ENCODE data around the gene PDE9A. TPM values are rescaled to one million over a fixed set of nuclear protein-coding genes. Genes with fewer than 3 reads are reported as not detected.

The PDE9A gene
- total RNA-seq, 3 donors from 2014 or later, result 0.90 to 4.7 (median 2.5) TPM

DNA sequence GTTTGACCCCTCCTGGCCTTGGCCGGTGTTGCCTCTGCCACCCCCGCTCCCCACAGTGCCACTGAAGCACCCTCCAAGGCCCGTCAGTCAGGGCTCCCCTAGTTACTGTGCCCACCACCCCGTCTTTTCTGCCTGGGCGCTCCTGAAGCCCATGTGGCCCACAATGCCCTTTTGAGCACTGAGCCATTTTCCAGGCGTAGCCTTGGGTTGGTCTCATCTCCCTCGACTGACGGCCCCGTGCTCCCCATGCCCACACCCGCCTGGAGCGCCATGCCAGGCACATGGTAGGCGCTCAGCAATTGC, 118.0 kb downstream of the PDE9A start:
- Mint-ChIP-seq H3K27me3 (ENCODE audit: low read depth) (no peaks in the 10 kb centered on the region), H3K4me1 (ENCODE audit: low read depth) (no peaks in the 10 kb centered on the region), H3K4me3 (no peak overlapping the region), H3K36me3 (ENCODE audit: insufficient read depth) (peaks cover 14% of the 10 kb centered on the region), H3K9me3 (no peaks in the 10 kb centered on the region)
- DNase-seq (no peak), ATAC-seq (no peak)

DNA sequence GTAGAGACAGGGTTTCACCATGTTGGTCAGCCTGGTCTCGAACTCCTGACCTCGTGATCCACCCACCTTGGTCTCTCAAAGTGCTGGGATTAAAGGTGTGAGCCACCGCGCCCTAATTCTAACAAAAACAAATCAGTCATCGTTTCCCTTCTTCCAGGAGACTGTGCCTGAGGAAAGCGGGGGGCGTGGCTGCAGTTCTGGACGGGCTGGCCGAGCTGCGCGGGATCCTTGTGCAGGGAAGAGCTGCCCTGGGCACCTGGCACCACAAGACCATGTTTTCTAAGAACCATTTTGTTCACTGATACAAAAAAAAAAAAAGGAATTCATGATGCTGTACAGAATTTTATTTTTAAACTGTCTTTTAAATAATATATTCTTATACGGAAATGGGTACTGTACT, 121.7 kb downstream of the PDE9A start:
- Mint-ChIP-seq H3K4me1 (ENCODE audit: low read depth) (no peaks in the 10 kb centered on the region), H3K36me3 (ENCODE audit: insufficient read depth) (peaks cover 7% of the 10 kb centered on the region), H3K4me3 (no peak overlapping the region), H3K27me3 (ENCODE audit: low read depth) (no peaks in the 10 kb centered on the region), H3K9me3 (no peaks in the 10 kb centered on the region)
- no peak for DNase-seq
- ATAC-seq, result no peak

DNA sequence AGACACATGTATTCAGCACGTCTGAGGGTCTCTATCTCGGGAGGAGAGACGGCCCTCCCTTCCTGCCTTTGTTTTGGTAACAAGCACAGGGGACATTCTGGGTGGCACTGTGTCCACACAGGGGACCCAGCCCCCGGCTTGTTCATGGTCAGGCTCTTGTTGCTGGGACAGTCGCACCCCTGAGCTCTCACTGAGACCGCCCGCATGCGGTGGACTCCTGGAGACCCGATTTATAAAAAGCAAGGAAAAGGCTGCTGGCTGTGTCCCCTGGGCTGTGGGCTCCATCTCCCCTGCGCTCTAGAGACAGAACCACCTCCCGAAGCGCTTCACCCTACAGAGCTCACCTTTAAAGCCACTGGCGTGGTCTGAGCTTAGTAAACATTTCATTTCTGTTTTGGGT, 122.5 kb downstream of the PDE9A start:
- Mint-ChIP-seq H3K9me3 (no peaks in the 10 kb centered on the region), H3K36me3 (ENCODE audit: insufficient read depth) (peaks cover 7% of the 10 kb centered on the region), H3K4me1 (ENCODE audit: low read depth) (peaks cover 3% of the 10 kb centered on the region), H3K4me3 (no peak overlapping the region), H3K27me3 (ENCODE audit: low read depth) (no peaks in the 10 kb centered on the region)
- ATAC-seq (no peak), DNase-seq (no peak)

DNA sequence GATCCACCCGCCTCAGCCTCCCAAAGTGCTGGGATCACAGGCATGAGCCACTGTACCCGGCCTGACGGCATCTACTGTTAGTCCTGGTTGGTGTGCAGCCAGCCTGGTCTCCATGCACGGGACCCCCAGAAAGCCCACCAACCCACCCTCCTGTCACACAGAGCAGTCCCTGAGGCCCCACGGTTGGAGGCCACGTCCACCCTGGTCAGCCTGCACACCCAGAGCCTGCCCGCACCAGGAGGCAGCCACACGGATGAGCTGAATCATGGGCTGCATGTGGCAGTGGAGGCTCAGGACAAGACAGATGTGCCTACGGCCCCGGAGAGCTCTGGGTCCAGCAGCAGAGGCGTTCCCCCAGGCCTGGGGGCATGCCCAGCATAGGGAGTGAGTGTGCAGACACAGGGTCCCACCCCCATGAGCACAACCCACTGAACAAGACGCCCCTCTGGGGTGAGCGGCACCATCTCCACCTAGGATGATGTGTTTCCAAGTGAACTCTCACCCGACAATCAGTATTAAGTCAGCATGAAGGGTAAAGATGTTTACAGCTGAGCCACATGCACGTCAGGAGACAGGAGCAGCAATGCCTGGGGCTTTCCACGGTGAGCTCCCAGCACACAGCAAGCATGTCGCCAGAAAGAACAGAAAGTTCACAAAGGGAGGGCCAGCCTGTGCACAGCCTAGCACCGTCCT, 123.8 kb downstream of the PDE9A start:
- peaks cover 13% of the 10 kb centered on the region for H3K4me1 Mint-ChIP-seq (ENCODE audit: low read depth)
- no peaks in the 10 kb centered on the region for H3K9me3 Mint-ChIP-seq
- no peak for DNase-seq
- H3K4me3 Mint-ChIP-seq, result no peak overlapping the region
- H3K27me3 Mint-ChIP-seq (ENCODE audit: low read depth), result peaks cover 4% of the 10 kb centered on the region
- ATAC-seq, result no peak
- H3K36me3 Mint-ChIP-seq (ENCODE audit: insufficient read depth), result peaks cover 3% of the 10 kb centered on the region

DNA sequence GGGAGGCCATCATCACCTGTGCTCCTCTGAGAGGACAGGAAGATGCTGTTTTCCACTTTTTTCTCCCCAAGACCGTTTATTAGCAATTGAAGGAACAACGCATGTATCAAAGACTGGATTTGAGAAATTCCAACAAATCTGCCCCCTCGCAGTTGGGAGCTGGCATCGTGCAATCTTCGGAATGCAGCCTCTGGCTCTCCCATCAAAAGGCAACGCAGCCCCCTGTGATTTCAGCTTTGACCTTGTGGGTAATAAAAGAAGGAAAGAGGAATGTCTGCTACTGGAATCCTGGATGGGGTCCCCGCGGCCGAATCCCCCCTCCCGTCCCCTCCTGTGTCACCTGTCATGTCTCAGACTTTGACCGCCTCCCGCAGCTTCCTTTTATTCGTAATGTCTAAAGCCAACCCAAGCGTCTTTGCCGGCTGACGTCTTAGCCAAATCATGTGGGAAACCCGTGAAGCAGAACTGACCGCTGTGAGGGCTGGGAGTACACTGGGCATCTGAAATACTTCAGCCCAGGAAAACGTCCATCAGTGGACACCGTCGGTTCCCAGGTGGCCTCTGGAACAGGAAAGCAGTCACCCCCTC, 124.4 kb downstream of the PDE9A start:
- no peak overlapping the region for H3K4me3 Mint-ChIP-seq
- no peaks in the 10 kb centered on the region for H3K9me3 Mint-ChIP-seq
- H3K36me3 Mint-ChIP-seq (ENCODE audit: insufficient read depth), result peaks cover 3% of the 10 kb centered on the region
- H3K27me3 Mint-ChIP-seq (ENCODE audit: low read depth), result peaks cover 4% of the 10 kb centered on the region
- no peak for DNase-seq
- peaks cover 20% of the 10 kb centered on the region for H3K4me1 Mint-ChIP-seq (ENCODE audit: low read depth)
- no peak for ATAC-seq

DNA sequence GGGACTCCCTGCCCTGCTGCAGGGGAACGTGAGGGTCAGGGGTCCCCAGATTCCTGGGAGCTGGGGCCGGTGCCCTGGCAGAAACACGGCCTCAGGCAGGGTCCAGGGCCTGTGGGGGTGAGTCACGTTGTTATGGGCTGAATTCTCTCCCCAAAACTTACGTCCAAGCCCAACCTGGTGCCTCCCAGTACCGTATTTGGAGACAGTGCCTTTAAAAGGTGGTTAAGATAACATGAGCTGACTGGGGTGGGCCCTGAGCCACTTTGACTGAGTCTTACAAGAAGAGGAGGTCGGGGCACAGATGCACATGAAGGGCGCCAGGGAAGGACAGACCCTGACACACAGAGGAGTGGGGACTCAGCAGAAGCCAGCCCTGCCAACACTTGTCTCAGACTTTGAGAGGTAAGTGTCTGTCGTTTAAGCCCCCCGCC, 126.0 kb downstream of the PDE9A start:
- DNase-seq (no peak), ATAC-seq (no peak)
- H3K4me1 Mint-ChIP-seq (ENCODE audit: low read depth), result peaks cover 35% of the 10 kb centered on the region
- H3K27me3 Mint-ChIP-seq (ENCODE audit: low read depth), result peaks cover 4% of the 10 kb centered on the region
- no peaks in the 10 kb centered on the region for H3K9me3 Mint-ChIP-seq
- no peak overlapping the region for H3K4me3 Mint-ChIP-seq
- H3K36me3 Mint-ChIP-seq (ENCODE audit: insufficient read depth), result no peaks in the 10 kb centered on the region

DNA sequence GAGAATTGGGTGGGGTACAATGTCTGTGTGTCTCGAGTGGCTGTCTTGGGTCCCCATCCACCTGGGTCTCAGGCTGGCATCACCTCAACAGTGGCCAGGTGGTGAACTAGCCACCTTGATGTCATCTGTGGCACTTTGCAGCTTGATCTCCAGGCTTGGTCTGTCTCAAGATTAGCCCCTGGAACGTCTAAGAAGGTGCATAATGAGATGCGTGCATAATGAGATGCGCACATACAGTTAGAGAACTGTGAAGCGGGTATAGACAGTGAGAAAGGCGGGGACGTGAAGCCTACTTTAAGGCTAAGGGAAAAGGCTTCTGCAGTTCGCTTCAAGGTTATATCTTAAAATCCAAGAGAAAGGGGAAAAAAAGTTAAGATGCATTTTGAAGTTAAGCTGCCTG, 127.2 kb downstream of the PDE9A start:
- H3K27me3 Mint-ChIP-seq (ENCODE audit: low read depth), result peaks cover 4% of the 10 kb centered on the region
- no peaks in the 10 kb centered on the region for H3K36me3 Mint-ChIP-seq (ENCODE audit: insufficient read depth)
- no peak for ATAC-seq
- no peak overlapping the region for H3K4me3 Mint-ChIP-seq
- H3K4me1 Mint-ChIP-seq (ENCODE audit: low read depth), result peaks cover 42% of the 10 kb centered on the region
- no peaks in the 10 kb centered on the region for H3K9me3 Mint-ChIP-seq
- no peak for DNase-seq

DNA sequence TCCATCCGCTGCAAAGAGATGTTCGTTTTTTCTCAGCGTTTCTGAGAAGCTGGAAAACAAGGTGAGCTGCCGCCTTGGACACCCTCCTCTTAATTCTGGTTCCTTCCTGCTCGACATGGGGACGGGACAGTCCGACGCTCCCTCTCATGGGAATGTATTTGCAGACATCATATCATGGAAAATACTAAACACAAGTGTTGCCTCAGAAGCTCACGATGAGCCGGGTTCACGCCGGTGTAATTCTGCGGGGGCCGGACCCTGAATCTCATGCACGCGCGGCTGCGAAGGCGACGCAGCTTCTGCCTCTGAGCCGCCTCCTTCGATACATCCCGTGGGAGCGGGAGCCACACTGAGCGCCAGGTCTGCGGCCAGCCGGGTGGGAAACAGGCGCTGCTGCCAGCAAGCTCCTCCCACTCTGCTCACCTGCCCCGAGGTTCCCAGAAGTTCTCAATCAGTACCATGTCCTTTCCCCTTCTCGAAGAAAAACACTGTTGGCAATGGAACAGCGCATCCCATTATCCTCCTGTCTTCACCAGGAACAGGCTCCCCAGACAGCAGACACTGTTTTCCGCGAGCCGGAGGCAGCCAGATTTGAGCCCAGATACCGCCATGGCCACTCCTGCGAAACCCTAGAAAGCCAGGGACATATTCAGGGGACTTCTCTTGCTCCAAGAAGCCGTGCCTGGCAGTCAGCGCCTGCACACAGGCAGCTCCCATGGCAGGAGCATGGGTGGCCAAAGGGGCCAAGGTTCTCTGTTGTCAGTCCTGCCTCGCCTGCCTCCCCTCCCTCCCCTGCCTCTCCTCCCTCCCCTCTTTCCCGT, 127.9 kb downstream of the PDE9A start:
- DNase-seq (no peak), ATAC-seq (no peak)
- Mint-ChIP-seq H3K36me3 (ENCODE audit: insufficient read depth) (no peaks in the 10 kb centered on the region), H3K9me3 (no peaks in the 10 kb centered on the region), H3K27me3 (ENCODE audit: low read depth) (peaks cover 4% of the 10 kb centered on the region), H3K4me1 (ENCODE audit: low read depth) (peaks cover 42% of the 10 kb centered on the region), H3K4me3 (peak overlapping the region; percentile 50)

DNA sequence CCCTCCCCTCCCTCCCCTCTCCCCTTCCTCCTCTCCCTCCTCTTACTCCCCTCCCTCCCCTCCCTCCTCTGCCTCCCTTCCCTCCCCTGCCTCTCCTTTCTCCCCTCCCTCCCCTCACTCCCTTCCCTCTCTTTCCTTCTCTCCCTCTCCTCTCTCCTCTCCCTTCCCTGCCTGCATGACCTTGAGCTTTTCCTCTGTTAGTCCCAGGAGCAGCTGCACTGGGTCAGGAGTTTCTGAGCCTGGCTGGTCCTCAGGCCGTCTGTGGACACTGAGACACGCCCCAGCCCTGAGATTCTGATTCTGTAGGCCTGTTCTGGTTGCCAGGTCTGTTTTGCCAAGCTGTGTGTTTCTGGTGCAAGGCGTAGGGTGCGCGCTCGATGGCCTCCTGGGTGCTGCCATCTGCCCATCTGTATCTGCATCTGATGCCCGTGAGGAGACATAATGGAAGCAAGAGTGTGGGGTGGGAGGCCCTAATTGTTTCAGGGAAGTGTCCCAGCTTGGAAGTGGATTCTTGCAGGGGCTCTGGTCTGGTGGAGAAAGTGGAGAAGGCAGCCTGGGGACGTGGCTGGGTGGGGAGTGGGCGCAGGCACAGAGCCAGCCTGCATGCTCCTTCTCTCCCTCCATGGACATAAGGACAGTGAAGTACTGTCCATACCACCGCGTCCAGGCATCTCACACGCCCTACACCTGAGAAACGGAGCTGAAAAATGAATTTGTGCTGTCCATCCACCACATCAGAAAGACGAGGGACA, 128.7 kb downstream of the PDE9A start:
- Mint-ChIP-seq H3K4me1 (ENCODE audit: low read depth) (peaks cover 42% of the 10 kb centered on the region), H3K4me3 (no peak overlapping the region), H3K9me3 (no peaks in the 10 kb centered on the region), H3K27me3 (ENCODE audit: low read depth) (peaks cover 4% of the 10 kb centered on the region), H3K36me3 (ENCODE audit: insufficient read depth) (no peaks in the 10 kb centered on the region)
- DNase-seq (no peak), ATAC-seq (no peak)

DNA sequence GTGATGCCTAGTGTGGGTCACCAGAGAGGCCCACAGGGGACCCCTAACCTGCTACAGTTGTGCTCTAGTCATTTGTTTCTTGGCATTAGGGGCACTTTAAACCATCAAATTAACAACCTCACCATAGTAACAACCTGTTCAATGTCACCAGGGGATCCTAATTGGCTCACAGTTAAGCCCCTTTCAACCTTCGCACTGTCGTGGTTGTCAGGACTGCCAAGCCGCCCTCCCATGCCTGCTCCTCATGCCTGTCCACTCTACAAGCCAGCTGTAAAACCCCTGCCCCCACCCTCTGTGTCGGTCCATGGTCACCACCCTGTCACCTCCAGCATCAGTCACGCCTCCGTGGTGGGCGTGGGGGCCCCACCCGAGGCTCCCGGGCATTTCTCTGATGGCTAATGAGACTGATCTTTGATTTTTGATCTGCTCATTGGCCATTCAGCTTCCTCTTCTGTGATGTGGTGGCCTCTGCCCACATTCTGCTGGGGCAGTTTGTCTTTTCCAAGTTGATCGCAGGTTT, 129.4 kb downstream of the PDE9A start:
- H3K27me3 Mint-ChIP-seq (ENCODE audit: low read depth), result peaks cover 4% of the 10 kb centered on the region
- peaks cover 42% of the 10 kb centered on the region for H3K4me1 Mint-ChIP-seq (ENCODE audit: low read depth)
- no peak overlapping the region for H3K4me3 Mint-ChIP-seq
- DNase-seq, result no peak
- ATAC-seq, result no peak
- no peaks in the 10 kb centered on the region for H3K36me3 Mint-ChIP-seq (ENCODE audit: insufficient read depth)
- no peaks in the 10 kb centered on the region for H3K9me3 Mint-ChIP-seq

DNA sequence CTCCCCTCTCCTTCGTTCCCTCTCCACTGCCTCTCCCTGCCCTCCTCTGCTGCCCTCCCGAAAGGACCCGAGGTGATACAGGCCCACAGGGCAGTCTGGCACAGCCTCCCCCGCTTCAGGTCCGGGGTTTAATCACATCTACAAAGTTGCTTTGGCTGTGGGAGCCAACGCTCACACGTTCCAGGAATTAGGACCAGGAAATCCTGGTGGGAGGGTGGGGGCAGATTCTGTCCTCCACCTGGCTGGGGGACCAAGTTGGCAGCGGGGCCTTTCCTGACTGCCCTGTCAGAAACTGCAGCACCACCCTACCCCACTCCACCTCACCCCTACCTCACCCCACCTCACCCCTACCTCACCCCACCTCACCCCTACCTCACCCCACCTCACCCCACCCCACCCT, 130.9 kb downstream of the PDE9A start:
- H3K4me1 Mint-ChIP-seq (ENCODE audit: low read depth), result peaks cover 42% of the 10 kb centered on the region
- H3K4me3 Mint-ChIP-seq, result peak overlapping the region; percentile 75
- peaks cover 4% of the 10 kb centered on the region for H3K27me3 Mint-ChIP-seq (ENCODE audit: low read depth)
- H3K36me3 Mint-ChIP-seq (ENCODE audit: insufficient read depth), result no peaks in the 10 kb centered on the region
- no peaks in the 10 kb centered on the region for H3K9me3 Mint-ChIP-seq
- DNase-seq, result no peak
- peak in 1 of 2 donors; percentile 29 for ATAC-seq

DNA sequence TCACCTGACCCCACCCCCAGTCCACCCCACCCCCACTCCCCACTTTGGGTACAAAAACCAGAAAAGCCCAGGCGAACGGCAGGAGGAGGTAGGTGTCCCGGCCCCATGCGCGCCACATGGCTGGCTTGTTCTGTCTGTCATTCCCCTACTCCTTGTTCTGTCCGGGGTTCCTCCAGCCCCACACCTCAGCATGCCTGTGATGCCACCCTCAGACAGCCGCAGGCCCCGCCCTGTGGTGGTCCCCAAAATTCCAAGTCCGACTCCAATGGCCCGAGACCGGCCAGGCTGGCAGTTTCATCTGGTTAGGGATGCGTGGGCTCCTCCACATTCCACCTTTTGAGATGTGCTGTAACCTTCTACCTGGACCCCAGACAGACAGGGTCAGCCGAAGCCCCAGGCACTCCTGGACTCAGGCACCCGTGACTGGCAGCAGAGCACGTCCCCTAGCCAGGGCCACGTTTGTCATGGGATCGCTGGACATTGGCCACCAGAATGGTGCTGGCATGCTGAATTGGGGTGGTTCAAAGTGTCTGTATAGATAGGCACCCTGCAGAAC, 131.6 kb downstream of the PDE9A start:
- Mint-ChIP-seq H3K9me3 (no peaks in the 10 kb centered on the region), H3K4me1 (ENCODE audit: low read depth) (peaks cover 42% of the 10 kb centered on the region), H3K27me3 (ENCODE audit: low read depth) (peaks cover 4% of the 10 kb centered on the region), H3K4me3 (peak overlapping the region; percentile 24), H3K36me3 (ENCODE audit: insufficient read depth) (no peaks in the 10 kb centered on the region)
- DNase-seq (no peak), ATAC-seq (no peak)

DNA sequence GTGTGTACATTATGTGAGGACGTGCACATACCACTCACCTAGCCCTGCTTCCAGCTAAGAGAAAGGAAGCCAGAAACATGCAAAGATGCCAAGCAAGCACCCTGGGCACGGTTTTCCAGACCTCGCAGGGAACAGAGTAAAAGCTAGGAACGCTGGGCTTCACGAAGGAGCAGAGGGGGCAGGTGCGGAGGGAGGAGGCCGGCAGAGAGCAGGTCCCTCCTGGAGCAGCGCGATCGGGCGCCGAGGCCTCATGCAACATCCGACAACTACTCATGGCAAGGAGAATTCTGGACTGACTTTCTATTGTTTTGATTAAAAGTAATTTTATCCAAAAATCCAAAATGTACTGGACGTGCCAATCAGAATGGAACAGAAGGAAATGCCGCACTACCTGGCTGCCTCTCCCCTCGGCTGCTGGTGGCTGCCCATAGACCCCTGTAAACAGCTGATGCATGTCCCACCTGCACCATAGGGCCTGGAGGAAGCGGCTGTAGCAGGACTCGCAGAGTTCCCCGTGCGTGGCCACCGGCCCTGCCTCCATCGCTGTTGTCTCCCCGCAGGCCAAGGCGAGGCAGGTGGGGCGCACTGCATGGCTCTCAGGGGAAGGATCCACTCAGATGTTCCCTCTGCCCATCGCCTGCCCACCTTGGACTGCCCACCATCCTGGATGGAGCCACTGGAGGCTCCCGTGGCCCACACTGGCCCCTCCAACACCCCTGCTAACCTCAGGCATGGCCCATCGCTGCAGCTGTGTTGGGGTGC, 132.4 kb downstream of the PDE9A start:
- H3K4me1 Mint-ChIP-seq (ENCODE audit: low read depth), result peaks cover 40% of the 10 kb centered on the region
- peaks cover 4% of the 10 kb centered on the region for H3K27me3 Mint-ChIP-seq (ENCODE audit: low read depth)
- no peak overlapping the region for H3K4me3 Mint-ChIP-seq
- H3K36me3 Mint-ChIP-seq (ENCODE audit: insufficient read depth), result no peaks in the 10 kb centered on the region
- ATAC-seq (no peak), DNase-seq (no peak)
- no peaks in the 10 kb centered on the region for H3K9me3 Mint-ChIP-seq

All from activated T-cell treated with anti-CD3 and anti-CD28 coated beads, Interleukin-2, amount 50 U/mL, for 4 hours (primary cell).